Stimulated activated CD8-positive, alpha-beta memory T cell treated with anti-CD3 and anti-CD28 coated beads, Interleukin-15, amount 100 ng/mL, for 4 hours (primary cell): Measurements from ENCODE around the gene SYPL2.
"Not testable (repeated sequence)": the region's sequence is repeated elsewhere in the genome, so short reads cannot be mapped to it uniquely, and the experiment has no call there.

Experiments
- DNase-seq, 2 donors: peaks; one replicate each; pipeline ENCODE4 v3.0.0-alpha.2; 2020; ENCODE audit warnings: low read depth in 2 of 2

SYPL2 gene

GRCh38 chr1:109466452-109467300 lies at the start of gene SYPL2:
TSS of gene SYPL2 (plus strand) at chr1:109466546. CDS start at chr1:109466844, 298 bp downstream.
- no peak for DNase-seq

- DNase-seq: no peak
Measured at GRCh38 chr1:109423498-109423897, 42.8 kb upstream of the SYPL2 start.

- DNase-seq: peak in 1 of 2 donors; percentile 30
Measured at GRCh38 chr1:109425391-109426280, 40.7 kb upstream of the SYPL2 start.

GRCh38 chr1:109426281-109427170 lies 39.8 kb upstream of the SYPL2 start, which contains the start of gene PSMA5:
TSS of gene PSMA5 (minus strand) at chr1:109426448. CDS start at chr1:109426330, 118 bp downstream.
- peak; percentile 89 to 95 for DNase-seq

GRCh38 chr1:109427171-109427467 lies 39.2 kb upstream of the SYPL2 start:
- DNase-seq: no peak

- no peak for DNase-seq
Measured at GRCh38 chr1:109432336-109432735, 34.0 kb upstream of the SYPL2 start.

GRCh38 chr1:109433322-109433721 lies 33.0 kb upstream of the SYPL2 start:
- DNase-seq: no peak

GRCh38 chr1:109434484-109434883 lies 31.9 kb upstream of the SYPL2 start:
- no peak for DNase-seq

- DNase-seq: no peak
Measured at GRCh38 chr1:109438798-109439297, 27.5 kb upstream of the SYPL2 start.

GRCh38 chr1:109441069-109441468 lies 25.3 kb upstream of the SYPL2 start:
- no peak for DNase-seq

- no peak for DNase-seq
Measured at GRCh38 chr1:109443476-109443875, 22.9 kb upstream of the SYPL2 start.

GRCh38 chr1:109444346-109444745 lies 22.0 kb upstream of the SYPL2 start:
- DNase-seq: no peak

- not testable (repeated sequence) for DNase-seq
Measured at GRCh38 chr1:109445949-109446695, 20.2 kb upstream of the SYPL2 start.

GRCh38 chr1:109447524-109447923 lies 18.8 kb upstream of the SYPL2 start:
- no peak for DNase-seq

- DNase-seq: no peak
Measured at GRCh38 chr1:109454497-109455133, 11.7 kb upstream of the SYPL2 start.

- DNase-seq: no peak
Measured at GRCh38 chr1:109457819-109458218, 8.5 kb upstream of the SYPL2 start.

- no peak for DNase-seq
Measured at GRCh38 chr1:109466125-109466451, 258 bp upstream of the SYPL2 start.

- no peak for DNase-seq
Measured at GRCh38 chr1:109467301-109467777, 993 bp downstream of the SYPL2 start.

GRCh38 chr1:109468061-109468460 lies 1.7 kb downstream of the SYPL2 start:
- no peak for DNase-seq

- DNase-seq: no peak
Measured at GRCh38 chr1:109468903-109469302, 2.6 kb downstream of the SYPL2 start.
